NCI-H446 (cell line): Measurements from ENCODE around the gene USP17L19.
"Not testable (repeated sequence)": the region's sequence is repeated elsewhere in the genome, so short reads cannot be mapped to it uniquely, and the experiment has no call there.

ENCODE experiments used
- DNase-seq, 2 experiments: peaks; one replicate each; lab custom pipeline; 2025; lab: John Stamatoyannopoulos, UW

USP17L19 gene

DNA sequence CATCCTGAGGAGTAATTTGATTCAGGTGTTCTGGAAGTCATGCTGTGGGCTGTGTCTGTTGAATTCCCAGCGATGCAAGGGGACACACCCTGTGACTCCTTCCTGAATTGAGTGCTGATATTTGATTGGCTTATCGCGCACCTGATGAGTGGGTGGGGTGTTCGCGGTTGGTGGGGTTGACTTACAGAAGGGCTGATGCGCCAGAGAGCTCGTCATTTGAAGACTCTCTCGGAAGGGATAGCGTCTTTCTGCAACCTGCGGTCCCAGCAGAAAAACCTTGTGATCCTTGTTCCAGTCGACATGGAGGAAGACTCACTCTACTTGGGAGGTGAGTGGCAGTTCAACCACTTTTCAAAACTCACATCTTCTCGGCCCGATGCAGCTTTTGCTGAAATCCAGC is at the start of gene USP17L19:
USP17L19 (plus strand) TSS at position 301 of the 400 bp plus-strand sequence; CDS start at position 301, 0 bp downstream.
- DNase-seq = not testable (repeated sequence)

GRCh38 chr4:9210357-9210756 is 42.8 kb upstream of the USP17L19 start, which contains the start of gene USP17L10:
Gene USP17L10, plus strand, starts transcription at chr4:9210657. Its CDS starts 0 bp downstream, at chr4:9210657.
- DNase-seq = not testable (repeated sequence)

DNA sequence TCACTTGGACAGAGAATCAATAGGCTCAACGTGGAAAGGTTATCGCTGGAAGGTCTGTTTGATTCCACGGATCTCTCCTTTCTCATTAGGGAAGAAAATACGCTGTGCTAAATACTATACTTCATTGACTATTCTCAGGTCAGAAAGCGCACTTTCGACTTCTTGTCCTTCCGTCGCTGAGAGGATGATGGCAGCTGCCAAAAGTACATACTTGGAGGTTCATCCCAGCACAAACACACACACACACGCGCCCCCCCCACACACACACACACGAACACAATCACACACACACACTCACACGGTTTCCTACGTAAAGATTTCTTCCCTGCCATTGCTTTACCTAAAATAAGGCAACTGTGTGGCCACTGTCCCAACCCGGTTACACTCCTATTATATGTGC is 38.5 kb upstream of the USP17L19 start:
- DNase-seq = not testable (repeated sequence)

- not testable (repeated sequence) for DNase-seq
Observed at GRCh38 chr4:9215105-9215504, 38.1 kb upstream of the USP17L19 start, which contains the start of gene USP17L11. Gene USP17L11, plus strand, starts transcription at chr4:9215405. Its CDS starts 0 bp downstream, at chr4:9215405.

- DNase-seq = not testable (repeated sequence)
Observed at GRCh38 chr4:9219852-9220251, 33.3 kb upstream of the USP17L19 start, which contains the start of gene USP17L12. Gene USP17L12, plus strand, starts transcription at chr4:9220152. Its CDS starts 0 bp downstream, at chr4:9220152.

DNA sequence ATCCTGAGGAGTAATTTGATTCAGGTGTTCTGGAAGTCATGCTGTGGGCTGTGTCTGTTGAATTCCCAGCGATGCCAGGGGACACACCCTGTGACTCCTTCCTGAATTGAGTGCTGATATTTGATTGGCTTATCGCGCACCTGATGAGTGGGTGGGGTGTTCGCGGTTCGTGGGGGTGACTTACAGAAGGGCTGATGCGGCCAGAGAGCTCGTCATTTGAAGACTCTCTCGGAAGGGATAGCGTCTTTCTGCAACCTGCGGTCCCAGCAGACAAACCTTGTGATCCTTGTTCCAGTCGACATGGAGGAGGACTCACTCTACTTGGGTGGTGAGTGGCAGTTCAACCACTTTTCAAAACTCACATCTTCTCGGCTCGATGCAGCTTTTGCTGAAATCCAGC is 28.6 kb upstream of the USP17L19 start, which contains the start of gene USP17L13:
USP17L13 (plus strand) TSS at position 301 of the 400 bp plus-strand sequence; CDS start at position 301, 0 bp downstream.
- not testable (repeated sequence) for DNase-seq

GRCh38 chr4:9230249-9230648 is 22.9 kb upstream of the USP17L19 start:
- DNase-seq = not testable (repeated sequence)

- DNase-seq = not testable (repeated sequence)
Observed at GRCh38 chr4:9234085-9234484, 19.1 kb upstream of the USP17L19 start, which contains the start of gene USP17L15. Gene USP17L15, plus strand, starts transcription at chr4:9234385. Its CDS starts 0 bp downstream, at chr4:9234385.

DNA sequence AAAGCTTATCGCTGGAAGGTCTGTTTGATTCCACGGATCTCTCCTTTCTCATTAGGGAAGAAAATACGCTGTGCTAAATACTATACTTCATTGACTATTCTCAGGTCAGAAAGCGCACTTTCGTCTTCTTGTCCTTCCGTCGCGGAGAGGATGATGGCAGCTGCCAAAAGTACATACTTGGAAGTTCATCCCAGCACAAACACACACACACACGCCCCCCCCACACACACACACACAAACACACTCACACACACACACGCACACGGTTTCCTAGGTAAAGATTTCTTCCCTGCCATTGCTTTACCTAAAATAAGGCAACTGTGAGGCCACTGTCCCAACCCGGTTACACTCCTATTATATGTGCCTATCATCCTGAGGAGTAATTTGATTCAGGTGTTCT is 14.7 kb upstream of the USP17L19 start:
- not testable (repeated sequence) for DNase-seq

GRCh38 chr4:9243579-9243978 is 9.6 kb upstream of the USP17L19 start, which contains the start of gene USP17L17:
Gene USP17L17, plus strand, starts transcription at chr4:9243879. Its CDS starts 0 bp downstream, at chr4:9243879.
- not testable (repeated sequence) for DNase-seq

- not testable (repeated sequence) for DNase-seq
Observed at GRCh38 chr4:9247953-9248680, 5.1 kb upstream of the USP17L19 start, which contains the start of gene USP17L18. Gene USP17L18, plus strand, starts transcription at chr4:9248630. Its CDS starts 0 bp downstream, at chr4:9248630.

- not testable (repeated sequence) for DNase-seq
Observed at GRCh38 chr4:9257824-9258223, 4.6 kb downstream of the USP17L19 start, which contains the start of gene USP17L20. Gene USP17L20, plus strand, starts transcription at chr4:9258124. Its CDS starts 0 bp downstream, at chr4:9258124.

DNA sequence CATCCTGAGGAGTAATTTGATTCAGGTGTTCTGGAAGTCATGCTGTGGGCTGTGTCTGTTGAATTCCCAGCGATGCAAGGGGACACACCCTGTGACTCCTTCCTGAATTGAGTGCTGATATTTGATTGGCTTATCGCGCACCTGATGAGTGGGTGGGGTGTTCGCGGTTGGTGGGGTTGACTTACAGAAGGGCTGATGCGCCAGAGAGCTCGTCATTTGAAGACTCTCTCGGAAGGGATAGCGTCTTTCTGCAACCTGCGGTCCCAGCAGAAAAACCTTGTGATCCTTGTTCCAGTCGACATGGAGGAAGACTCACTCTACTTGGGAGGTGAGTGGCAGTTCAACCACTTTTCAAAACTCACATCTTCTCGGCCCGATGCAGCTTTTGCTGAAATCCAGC is 9.4 kb downstream of the USP17L19 start, which contains the start of gene USP17L21:
USP17L21 (plus strand) TSS at position 301 of the 400 bp plus-strand sequence; CDS start at position 301, 0 bp downstream.
- not testable (repeated sequence) for DNase-seq

DNA sequence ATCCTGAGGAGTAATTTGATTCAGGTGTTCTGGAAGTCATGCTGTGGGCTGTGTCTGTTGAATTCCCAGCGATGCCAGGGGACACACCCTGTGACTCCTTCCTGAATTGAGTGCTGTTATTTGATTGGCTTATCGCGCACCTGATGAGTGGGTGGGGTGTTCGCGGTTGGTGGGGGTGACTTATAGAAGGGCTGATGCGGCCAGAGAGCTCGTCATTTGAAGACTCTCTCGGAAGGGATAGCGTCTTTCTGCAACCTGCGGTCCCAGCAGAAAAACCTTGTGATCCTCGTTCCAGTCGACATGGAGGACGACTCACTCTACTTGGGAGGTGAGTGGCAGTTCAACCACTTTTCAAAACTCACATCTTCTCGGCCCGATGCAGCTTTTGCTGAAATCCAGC is 14.1 kb downstream of the USP17L19 start, which contains the start of gene USP17L22:
USP17L22 (plus strand) TSS at position 301 of the 400 bp plus-strand sequence; CDS start at position 301, 0 bp downstream.
- DNase-seq = not testable (repeated sequence)

- DNase-seq = not testable (repeated sequence)
Observed at GRCh38 chr4:9271719-9272118, 18.5 kb downstream of the USP17L19 start.
